AG08395 (cell line): ENCODE measurements around the gene FAM53A.
A peak's percentile ranks its signal among the peaks of the same experiment; 100 is the strongest.

Experiments
- DNase-seq: peaks from one replicate; pipeline ENCODE4 v3.0.0; 2012; ENCODE audit warnings: mixed read lengths, low spot score

The FAM53A gene

DNA sequence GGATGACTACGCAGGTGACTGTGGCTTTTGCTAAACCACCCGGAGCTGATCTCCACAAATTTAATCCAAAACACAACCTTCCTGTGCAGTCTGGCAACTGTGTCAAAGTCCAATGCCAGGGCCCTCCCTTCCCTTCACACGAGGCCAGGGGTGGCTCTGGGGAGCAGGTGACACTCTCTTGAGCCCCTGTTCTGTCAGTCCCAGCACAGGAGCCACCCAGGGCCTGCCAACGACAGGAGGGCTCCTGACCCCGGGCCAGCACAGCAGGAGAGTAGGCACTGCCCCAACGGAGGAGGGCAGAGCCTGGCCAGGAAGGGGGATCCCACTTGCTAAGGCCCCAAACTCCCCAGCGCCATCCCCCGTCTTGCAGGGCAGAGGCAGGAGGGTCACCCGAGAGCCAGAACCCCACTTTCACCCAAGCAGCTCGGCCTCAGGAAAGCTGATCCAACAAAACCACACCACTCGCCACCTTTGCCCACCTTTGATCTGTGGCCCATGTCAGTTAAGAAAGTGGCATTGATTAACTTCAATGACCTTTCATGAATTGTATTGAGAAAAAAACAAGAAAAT is 44.7 kb downstream of the FAM53A start:
- no peak for DNase-seq

DNA sequence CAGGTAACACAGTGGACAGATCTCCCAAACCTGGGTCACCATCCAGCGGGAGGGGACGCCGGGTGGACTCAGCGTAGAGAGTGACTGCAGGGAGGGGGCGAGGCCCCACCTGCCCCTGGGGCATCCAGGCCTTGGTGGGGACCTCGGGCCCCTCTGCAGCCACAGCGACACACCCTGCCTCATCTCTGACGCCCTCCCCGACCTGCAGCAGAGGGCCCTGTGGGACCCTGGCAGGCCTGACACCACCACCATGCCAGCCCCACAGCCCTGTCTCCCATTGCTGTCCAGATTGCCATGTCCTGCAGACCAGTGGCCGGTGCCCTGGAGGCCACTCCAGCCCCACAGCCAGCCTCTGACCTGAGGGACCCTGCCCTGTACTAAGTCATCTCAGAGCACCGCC is 45.2 kb downstream of the FAM53A start:
- no peak for DNase-seq

DNA sequence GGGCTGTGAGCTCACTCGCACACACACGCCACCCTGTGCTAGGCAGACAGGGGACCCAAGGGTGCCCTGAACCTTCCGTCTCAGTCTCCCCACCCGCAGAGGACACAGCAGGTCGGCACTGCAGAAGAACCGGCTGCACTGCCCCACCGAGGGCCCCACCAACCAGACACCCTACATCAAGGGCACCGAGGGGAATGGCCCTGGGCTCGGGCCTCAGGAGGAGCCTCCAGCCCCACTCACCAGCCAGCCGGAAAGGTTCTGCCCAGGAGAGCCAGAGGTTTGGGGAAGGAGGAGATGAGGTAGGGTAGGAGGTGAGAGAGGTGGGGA is 45.9 kb downstream of the FAM53A start:
- DNase-seq: no peak

DNA sequence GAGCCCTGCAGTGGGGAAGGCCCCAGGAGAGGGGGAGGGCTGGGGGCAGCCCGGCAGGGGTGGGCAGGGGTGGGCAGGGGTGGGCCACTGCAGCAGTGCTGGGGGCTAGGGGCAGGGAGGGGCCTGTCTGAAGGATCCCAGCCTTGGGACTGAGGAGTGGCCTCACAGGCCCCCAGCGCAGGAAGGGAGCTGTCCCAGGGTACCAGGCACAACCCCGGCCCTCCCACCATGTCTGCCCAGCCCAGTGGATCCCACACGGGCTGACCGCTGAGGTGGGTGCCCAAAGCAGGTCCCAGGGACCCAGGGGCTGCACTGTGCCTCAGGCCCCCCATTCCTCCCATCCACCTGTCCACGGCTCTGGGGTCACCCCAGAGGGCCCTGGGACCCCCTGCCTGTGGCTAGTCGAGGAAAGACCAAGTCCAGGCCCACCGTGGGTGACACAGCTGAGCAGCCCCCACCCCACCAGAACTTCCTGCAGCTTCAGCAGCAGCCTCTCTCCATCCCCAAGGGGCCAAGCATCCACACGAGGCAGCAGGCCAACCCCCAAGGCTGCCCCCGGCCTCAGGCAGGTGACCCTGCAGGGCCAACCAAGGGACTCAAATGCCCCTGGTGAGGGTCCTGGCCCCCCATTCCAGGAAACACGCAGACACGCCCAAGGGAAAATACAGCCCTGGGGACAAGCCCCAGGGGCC is 46.4 kb downstream of the FAM53A start:
- DNase-seq: no peak

- DNase-seq: no peak
Observed at GRCh38 chr4:1636490-1637211, 47.5 kb downstream of the FAM53A start.

GRCh38 chr4:1635464-1635863 is 48.6 kb downstream of the FAM53A start:
- no peak for DNase-seq

GRCh38 chr4:1633993-1634392 is 50.1 kb downstream of the FAM53A start:
- DNase-seq: no peak

DNA sequence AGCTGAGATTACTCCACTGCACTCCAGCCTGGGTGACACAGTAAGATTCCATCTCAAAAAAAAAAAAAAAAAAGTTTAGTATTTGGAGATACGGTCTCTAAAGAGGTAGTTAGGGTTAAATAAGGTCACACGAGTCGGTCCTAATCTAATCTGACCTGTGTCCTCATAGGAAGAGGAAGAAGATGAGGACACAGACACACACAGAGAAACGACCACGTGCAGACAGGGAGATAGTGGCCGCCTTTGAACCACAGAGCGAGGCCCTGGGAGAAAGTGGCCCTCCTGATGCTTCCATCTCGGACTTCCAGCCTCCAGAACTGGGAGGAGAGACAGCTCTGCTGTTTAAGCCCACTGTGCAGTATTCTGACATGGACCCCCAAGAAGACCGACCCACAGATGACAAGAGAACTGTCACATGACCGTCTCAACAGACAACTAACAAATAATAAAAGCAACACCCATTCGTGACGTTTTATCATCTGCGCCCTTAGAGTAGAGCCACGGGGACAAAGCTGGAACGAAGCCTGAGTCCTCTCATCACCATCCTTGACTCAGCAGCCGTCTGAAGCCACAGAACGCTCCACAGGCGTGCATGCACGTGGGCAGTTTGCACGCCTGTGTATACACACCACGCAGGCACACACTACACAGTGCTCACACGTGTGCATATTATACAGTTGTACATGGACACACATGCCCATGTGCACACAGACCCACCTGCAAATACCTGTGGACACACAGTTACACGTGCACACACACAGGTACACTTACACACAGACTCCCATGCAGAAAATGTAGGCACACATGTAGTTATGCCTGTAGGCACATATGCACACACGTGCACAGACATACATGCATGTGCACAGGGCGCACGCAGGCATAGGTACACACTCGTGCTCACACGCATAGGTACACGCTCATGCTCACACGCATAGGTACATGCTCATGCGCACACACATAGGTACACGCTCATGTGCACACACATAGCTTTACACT is 51.7 kb downstream of the FAM53A start:
- DNase-seq: no peak

- no peak for DNase-seq
Observed at GRCh38 chr4:1631136-1631535, 53.0 kb downstream of the FAM53A start.

GRCh38 chr4:1630266-1630665 is 53.8 kb downstream of the FAM53A start:
- no peak for DNase-seq

DNA sequence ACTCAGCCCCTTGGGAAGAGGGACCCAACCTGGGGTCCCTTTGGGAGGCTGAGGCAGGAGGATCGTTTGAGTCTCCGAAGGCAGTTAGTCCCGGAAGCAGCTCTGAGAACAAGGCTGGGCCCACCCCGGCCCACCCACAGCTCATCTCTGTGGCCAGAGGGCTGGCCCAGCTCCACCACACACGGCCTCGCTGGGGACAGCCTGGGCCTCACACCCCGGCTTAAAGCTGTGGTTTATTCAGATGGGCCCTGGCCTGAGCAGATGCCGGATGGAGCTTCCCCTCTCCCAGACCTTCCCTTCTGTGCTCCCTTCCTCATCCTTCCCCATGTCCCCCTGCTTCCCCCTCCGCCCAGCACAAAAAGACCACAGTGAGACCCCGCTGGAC is 54.4 kb downstream of the FAM53A start:
- DNase-seq: no peak

- peak; percentile 81 for DNase-seq
Observed at GRCh38 chr4:1628892-1629698, 55.0 kb downstream of the FAM53A start.

- DNase-seq: no peak
Observed at GRCh38 chr4:1627417-1628313, 56.4 kb downstream of the FAM53A start.

- DNase-seq: no peak
Observed at GRCh38 chr4:1626941-1627340, 57.2 kb downstream of the FAM53A start.

DNA sequence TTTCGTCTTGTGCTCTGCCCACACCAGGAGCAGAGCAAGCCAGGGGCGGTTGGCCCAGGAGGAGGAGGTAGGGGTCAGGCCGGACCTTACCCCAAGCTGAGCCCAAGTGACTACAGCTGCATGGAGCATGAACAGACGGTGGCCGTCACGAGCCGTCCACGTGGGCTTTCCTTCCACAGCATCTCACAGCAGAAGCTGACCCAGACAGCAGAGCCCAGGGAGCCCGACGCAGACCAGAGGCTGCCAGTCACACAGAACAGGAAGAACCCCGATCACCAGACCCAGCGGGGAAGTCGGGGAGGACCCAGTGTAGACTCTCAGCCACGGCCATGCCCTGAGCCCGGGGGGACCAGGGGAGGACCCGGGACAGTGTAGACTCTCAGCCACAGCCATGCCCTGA is 58.0 kb downstream of the FAM53A start:
- DNase-seq: no peak

DNA sequence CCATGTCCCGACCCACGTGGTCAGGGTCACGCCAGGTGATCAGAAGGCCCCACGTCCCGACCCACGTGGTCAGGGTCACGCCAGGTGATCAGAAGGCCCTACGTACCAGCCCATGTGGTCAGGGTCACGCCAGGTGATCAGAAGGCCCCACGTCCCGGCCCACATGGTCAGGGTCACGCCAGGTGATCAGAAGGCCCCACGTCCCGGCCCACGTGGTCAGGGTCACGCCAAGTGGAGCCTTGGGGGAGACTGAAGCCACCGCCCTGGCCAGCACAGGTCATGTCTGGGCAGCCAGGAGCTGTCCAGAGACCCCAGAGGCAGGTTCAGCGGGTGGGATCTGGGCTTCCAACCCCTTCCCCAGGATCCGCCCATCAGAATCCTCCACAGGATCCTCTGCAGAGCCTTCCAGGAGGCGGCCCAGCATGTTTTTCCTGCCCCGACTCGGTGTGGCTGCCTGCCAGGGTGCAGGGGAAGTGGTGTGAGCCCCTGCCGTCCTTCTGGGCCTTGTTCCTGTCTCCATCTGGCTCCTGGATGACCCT is 58.4 kb downstream of the FAM53A start:
- no peak for DNase-seq

DNA sequence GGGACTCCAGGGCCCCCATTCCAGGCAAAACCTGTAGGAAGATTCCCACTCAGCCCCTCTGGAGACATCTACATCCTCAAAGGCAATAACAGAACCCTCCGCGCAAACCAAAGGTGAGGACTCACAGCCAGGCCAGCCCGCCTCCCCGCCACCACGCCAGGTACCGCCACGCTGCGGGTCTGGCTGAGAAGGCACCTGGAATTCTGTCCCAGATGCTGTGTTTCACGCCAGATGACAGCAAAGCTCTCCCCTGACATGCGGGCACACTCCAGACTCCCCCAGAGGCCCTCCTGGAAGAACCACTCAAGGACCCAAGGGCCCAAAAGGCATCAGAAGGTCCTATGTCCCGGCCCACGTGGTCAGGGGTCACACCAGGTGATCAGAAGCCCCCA is 59.6 kb downstream of the FAM53A start:
- DNase-seq: no peak

DNA sequence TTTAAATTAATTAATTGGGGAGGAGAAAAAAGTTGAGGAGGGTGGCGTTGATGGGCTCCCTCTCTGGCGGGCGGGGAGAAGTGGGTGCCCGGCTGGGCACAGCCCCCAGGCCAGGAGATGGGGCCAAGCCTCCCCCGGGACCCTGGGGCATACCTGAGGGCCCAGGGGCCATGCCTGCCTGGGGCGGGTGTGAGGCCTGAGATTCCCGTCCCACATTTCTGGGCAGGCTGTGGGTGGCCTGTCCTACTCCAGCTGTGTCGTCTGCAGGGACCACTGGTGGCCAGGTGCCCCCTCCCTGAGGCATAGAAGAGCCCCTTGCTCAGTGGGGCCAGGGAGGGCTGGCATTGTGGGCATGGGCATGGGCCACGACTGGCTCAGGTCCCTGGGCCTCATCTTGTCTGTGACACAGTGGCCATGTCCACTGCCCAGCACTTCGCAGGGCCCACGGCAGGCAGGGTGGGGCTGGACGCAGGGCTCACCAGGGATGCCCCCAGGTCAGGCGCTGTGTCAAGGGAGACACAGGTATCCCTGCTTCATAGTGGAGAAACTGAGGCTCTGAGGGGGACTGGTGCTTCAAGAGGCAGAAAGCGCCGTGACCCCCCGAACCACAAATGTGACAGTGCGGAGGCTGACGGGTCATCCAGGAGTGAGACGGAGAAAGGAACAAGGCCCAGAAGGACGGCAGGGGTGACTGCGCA is 60.1 kb downstream of the FAM53A start:
- no peak for DNase-seq

GRCh38 chr4:1623400-1623799 is 60.7 kb downstream of the FAM53A start:
- no peak for DNase-seq

- no peak for DNase-seq
Observed at GRCh38 chr4:1622956-1623355, 61.2 kb downstream of the FAM53A start.
